DMS153 treated with DMSO at 0.1 percent for 48 hours (cell line): ENCODE results near the gene CDK9.
A peak's percentile ranks its signal among the peaks of the same experiment; 100 is the strongest.

Experiments used
- DNase-seq: peaks from one replicate; lab custom pipeline; 2025; ENCODE audit not compliant: unreplicated experiment; lab: John Stamatoyannopoulos, UW

The CDK9 gene

DNA sequence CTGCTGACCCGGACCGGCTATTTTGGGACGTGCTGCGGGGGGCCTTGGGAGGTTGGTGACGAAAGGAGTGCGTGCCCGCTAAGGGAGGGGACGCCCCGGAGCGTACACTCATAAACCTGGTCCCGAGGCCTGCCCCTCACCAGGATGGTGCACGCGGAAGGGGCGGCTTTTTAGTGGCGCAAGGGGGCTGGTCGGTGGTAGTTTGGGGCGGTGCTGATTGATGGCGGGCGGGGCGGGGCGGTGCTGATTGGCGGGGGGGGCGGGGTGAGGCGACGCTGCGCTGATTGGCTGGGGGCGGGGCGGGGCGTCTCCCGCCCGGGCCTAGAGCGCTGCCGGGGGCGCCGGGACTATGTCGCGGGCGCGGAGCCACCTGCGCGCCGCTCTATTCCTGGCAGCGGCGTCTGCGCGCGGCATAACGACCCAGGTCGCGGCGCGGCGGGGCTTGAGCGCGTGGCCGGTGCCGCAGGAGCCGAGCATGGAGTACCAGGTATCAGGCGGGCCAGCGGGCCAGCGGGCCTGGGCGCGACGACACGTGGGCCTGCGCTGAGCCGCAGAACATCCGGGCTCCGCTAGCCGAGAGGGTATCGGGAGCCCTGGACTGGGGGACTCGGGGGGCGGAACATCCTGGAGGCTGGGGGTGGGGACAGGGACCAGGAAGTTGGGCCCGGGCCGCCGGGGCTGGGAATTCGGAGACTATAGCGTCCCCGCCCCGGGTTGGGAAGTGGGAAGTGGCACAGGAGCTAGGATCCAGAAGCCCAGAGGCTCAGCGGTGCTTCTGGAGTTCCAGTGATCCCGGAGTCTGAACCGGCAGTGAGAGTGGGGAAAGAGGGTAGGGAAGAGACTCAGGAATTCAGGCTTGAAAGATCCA lies 17.0 kb downstream of the CDK9 start, which contains the start of gene FPGS:
Gene FPGS, plus strand, starts transcription at position 307 of the 868 bp plus-strand sequence. Its CDS starts 43 bp downstream, at position 350.
- peak; percentile 78 for DNase-seq

DNA sequence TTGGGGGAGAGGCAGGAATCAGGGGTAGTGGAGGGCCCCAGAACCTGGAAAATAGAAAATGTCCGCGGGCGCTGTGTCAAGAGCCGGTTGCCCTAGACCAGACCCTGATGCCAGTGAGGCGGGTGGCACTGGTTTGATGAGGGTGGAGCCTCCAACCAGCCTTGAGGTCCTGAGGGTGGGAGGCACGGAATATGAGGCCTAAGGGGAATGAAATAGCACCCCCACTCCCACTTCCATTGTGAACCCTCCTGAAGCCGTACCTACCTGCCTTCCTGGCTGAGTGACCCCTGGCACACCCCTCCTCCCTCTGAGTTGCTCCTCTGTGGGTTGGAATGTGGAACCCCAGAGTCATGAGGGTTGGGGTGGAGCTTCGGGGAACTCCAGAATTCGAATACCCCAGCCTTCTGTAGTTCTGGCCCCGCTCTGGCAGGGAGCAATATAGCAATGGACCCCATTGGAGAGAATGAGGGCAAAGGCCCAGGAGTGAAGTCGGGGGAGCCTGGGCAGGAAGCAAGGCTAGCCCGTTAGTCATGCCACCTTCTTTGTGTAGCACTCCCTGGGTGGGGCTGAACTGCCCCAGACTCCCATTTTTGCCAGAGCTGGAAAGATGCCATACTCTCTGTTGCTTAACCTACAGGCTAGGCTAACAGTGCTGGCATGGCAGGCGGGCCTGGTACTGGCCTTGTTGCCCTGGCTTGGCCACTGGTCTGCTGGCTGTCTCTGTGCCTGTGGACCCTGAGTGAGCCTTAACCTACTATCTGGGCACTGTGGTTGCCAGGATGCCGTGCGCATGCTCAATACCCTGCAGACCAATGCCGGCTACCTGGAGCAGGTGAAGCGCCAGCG lies 17.9 kb downstream of the CDK9 start:
- DNase-seq: no peak

DNA sequence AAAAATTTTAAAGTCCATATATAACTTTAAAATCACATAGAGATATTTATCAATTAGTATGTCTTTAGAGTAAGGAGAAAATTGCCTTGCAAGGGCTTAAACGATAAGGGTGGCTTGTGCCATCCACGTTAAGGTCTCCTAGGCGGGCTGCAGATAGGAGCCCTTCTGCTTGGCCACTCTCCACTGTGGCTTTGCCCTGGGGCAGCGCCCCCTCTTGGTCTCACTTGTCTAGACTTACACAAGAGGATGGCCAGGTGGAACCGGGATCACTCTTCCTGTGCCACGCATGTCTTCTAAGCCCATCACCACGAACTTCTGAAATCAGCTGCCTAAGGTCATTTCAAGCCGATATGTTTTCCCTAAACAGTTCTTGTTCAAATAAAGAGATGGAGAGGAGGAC lies 19.8 kb downstream of the CDK9 start:
- no peak for DNase-seq

DNA sequence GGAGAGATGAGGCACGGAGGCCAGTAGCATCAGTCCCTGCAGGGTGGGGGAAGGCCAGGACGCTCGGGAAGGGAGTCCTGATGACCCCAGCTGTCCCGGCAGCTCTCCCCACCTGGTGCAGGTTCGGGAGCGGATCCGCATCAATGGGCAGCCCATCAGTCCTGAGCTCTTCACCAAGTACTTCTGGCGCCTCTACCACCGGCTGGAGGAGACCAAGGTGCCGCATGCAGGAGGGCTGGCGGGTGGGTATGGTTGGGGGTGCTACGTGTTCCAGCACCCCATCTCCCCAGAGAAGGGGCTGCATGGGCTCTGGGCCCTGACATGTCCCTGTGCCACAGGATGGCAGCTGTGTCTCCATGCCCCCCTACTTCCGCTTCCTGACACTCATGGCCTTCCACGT lies 21.0 kb downstream of the CDK9 start:
- no peak for DNase-seq

DNA sequence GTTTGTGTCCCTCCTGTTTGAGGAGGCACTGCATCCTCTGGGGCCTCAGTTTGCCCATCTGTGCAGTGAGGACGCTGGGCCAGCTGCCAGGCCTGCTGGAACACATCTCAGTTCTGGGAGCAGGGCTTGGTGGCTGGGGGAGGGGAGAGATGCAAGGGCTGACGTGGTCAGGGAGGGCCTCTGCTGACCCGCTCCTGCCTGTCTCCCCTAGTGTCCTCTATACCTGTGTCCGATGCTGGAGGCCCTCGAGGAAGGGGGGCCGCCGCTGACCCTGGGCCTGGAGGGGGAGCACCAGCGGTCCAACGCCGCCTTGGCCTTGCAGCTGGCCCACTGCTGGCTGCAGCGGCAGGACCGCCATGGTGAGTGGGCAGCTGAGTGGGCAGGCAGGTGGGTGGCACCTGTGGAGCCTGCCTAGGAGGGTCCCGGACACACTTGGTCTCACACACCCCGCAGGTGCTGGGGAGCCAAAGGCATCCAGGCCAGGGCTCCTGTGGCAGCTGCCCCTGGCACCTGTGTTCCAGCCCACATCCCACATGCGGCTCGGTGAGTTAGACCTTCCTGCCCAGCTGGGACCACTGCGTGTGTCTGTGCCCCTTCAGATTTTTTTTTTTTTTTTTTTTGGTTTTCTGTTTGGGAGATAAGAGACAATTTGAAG lies 22.6 kb downstream of the CDK9 start:
- no peak for DNase-seq

DNA sequence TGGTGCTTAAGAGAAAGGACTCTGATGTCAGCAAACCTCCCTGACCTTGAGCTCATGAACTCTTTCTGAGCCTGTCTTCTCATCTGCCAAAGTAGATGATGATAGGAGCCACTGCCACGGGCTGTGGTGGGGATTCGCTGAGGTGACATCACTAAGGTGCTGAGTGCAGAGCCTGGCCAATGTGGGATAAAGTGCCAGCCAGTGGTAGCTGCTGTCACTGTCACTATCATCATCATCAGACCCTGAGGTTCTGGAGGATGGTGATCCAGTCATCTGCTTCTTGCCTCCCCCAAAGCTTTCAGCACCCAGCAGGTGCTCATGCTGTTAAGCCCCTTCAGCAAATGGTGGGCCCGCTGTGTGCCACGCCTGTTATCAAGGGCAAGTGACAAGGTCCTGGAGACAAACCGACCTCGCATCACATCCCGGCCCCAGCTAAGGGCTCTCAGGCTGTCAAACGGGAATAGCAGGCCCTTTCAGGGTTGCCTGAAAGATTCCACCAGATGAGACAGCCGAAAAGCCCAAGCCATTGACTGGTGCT lies 23.2 kb downstream of the CDK9 start:
- no peak for DNase-seq

DNA sequence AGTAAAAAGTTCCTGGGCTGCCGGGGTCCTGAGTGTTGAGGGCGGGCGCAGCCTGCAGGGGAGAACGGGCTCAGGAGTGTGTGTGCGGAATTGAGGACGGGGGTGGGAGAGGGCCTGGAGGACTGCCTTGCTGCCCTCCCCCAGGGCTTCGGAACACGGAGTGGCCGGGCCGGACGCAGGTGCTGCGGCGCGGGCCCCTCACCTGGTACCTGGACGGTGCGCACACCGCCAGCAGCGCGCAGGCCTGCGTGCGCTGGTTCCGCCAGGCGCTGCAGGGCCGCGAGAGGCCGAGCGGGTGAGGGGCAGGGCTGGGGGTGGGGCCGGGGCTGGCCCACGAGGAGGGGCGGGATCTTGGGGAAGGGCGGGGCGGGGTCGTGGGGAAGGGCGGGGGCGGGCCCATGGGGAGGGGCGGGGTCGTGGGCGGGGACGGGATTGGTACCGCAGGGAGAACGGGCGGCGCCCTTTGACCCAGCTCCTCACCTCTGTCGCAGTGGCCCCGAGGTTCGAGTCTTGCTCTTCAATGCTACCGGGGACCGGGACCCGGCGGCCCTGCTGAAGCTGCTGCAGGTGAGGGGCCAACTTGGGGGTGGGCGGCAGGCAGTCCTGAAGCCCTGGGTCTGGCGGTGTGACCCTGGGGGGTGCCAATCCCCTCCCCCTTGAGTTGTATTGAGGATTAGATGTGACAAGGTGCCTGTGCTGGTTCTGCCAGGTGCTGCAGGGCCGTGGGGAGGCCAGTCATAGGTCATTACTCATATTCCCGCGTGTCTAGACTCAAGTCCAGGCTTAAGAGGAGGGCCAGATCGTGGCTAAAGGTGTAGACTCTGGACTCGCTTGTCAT lies 23.9 kb downstream of the CDK9 start:
- DNase-seq: no peak

DNA sequence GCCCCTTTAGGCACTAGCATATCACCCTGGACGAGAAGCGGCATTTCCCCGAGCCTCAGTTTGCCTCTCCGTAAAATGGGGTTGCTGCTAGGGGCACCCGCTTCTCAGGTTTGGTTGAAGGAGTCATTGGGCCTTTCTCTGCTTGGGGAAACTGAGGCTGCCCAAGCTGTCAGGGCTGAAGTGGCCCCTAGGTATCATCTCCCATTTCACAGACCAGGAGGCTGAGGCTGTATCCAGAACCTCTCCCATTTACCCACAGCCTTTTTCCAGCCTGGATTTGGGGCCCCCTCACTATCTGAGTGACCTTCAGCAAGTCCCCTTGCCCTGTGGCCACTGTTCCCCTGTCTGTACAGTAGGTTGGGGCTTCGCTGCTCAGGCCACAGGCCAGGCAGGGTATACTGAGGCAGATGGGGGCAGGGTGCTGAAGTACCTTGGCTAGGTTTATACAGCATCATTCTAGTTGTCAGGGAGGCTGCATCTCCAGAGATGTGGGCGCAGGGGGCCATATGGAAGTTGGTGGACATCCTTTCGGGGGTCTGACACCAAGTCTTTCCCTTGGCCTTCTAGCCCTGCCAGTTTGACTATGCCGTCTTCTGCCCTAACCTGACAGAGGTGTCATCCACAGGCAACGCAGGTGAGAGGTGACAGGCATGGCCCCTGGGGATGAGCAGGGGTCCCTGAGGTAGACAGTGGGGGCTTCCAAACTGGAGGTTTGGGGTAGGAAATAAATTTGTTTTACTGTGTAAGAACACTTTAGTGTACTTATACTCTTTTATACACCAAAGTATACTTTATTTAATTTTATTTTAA lies 24.7 kb downstream of the CDK9 start:
- no peak for DNase-seq

DNA sequence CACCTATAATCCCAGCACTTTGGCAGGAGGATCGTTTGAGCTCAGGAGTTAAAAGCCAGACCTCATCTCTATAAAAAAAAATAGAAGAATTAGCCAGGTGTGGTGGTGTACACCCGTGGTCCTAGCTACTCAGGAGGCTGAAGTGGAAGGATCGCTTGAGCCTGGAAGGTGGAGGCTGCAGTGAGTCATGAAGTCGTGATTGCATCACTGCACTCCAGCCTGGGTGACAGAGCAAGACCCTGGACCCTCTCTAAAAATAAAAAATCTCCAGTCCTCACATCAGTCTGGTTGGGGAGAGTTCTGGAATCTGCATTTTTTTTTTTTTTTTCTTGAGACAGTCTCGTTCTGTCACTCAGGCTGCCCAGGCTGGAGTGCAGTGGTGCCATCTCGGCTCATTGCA lies 26.2 kb downstream of the CDK9 start:
- no peak for DNase-seq

DNA sequence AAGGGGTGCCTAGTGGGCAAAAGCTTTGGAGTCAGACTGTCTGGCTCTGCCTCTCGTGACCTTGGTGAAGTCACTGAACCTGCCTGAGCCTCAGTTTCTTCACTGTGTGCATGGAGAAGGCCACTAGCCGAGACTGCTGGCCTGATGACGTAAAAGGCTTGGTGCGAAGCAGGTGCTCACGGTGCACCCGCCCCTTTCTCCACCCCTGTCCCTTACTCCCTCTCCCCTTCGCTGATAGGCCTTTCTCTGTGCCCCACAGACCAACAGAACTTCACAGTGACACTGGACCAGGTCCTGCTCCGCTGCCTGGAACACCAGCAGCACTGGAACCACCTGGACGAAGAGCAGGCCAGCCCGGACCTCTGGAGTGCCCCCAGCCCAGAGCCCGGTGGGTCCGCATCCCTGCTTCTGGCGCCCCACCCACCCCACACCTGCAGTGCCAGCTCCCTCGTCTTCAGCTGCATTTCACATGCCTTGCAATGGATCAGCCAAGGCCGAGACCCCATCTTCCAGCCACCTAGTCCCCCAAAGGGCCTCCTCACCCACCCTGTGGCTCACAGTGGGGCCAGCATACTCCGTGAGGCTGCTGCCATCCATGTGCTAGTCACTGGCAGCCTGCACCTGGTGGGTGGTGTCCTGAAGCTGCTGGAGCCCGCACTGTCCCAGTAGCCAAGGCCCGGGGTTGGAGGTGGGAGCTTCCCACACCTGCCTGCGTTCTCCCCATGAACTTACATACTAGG lies 27.3 kb downstream of the CDK9 start:
- DNase-seq: no peak

DNA sequence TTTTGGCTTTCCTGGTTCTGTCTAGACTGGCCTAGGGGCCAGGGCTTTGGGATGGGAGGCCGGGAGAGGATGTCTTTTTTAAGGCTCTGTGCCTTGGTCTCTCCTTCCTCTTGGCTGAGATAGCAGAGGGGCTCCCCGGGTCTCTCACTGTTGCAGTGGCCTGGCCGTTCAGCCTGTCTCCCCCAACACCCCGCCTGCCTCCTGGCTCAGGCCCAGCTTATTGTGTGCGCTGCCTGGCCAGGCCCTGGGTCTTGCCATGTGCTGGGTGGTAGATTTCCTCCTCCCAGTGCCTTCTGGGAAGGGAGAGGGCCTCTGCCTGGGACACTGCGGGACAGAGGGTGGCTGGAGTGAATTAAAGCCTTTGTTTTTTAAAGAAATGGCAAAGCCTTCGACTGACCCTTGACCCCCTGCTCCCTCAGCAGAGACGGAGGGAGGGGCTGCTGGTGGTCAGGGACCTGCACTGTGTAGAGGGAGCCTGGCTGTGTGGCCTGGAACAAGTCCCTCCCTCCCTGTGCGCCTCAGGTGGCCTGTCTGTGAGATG lies 27.9 kb downstream of the CDK9 start:
- DNase-seq: no peak

DNA sequence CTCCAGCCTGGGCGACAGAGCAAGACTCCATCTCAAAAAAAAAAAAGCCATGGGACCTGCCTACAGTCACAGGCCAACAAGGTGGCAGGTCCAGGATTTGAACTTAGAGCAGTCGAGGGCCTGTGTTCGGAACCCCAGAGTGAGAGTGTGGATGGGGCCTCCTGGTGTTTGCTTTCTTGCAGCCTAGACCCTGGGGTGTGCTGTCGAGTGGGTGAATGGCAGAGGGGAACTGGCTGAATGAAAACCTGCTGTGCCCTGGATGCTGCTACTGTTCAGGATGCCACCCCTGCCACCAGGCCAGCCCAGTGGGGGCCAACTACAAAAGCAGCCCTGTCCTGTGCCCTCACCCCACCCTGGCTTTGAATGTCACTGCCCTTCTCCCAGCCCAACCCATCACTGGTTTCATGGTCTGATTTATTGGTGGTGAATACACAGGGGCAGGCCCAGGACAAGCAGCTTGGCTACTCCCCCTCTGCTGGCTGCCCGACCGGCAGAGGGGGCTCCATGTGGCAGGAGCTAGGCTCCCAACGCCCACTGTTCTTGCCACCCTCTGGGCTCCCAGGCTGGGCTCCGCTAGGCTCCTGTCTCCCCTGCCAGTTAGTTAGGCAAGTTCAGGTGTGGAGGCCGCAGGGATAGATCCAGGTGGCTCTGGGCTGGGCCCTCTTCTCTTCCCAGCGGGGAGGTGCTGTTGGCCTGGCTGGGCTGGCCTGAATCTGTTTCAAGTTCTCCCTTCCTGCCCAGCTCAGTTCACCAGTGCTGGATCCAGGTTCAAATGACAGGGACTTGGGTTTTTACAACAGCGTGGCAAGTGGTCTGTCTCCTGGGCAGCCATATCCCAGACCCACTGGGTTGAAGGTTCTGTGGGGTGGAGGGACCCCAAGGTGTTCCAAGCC lies 29.0 kb downstream of the CDK9 start:
- no peak for DNase-seq

DNA sequence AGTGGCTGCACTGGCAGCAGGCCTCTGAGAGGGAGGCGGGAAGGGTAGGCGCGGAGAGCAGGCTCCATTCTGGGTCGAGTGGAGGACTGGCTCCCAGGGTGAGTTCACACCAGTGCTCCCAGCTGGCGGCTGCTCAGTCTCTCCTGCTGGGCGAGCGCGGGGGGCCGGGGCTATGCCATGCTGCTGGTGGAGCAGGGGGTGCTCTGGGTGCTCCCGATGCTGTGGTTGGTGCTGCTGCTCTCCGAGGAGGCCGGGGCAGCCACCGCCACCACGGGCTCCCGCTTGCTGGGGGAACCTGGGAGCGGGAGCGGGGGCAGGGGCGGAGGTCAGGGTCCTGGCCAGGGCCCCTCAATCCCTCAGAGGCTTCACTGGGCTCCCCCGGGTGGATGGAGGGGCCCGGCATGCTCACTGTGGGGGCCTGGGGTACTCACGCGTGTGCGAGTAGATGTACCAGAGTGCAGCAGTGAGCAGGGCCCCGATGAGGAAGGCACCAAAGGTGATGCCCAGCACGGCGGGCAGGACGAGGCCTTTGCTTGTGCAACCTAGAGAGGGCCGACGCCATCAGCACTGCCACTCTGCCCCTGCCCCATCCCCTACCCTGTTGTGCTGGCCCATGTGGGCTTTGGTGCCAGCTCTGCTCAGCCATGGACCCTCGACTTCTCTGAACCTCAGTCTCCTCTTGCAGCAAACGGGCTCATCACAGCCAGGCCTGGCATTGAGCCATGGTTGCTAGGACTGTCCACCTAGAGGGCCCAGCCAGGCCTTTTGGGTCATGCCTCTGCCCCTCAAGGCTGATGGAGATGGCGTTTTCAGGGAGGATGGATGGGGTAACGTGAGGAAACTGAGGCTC lies 29.9 kb downstream of the CDK9 start:
- DNase-seq: no peak

DNA sequence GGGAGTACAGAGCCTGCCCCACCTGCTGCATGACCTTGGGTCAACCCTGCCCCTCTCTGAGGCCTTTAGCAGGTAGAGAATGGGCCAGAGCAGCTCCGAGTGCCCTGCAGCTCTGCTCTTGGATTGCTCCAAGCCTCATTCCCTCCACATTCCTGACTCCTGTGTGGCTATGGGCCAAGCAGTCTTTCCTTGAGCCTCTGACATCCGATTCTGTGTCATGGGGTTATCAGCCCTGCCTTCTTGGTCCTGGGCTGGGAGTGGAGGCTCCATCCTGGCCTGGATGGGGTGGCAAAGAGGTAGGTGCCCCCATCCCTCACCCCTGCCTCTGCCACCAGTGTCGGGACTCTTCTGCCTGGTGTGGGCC lies 30.5 kb downstream of the CDK9 start:
- no peak for DNase-seq

DNA sequence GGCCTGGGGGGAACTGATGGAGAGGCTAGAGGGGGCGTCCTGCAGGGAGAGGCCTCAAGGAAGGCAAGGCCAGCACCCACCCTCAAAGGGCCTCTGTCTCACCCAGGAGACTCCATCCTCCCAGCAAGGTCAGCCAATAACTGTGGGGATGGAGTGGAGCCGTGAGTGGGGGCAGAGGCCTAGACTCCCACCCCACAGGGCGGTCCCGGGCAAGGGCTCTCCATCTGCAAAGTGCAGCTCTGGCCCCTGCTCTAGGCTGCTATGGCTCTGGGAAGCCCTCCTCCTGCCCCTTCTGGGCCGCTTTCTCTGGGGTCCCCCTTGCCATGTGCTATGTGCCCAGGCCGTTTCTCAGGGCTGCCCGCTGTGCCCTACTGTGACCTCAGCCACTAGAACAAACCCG lies 30.9 kb downstream of the CDK9 start:
- DNase-seq: no peak

DNA sequence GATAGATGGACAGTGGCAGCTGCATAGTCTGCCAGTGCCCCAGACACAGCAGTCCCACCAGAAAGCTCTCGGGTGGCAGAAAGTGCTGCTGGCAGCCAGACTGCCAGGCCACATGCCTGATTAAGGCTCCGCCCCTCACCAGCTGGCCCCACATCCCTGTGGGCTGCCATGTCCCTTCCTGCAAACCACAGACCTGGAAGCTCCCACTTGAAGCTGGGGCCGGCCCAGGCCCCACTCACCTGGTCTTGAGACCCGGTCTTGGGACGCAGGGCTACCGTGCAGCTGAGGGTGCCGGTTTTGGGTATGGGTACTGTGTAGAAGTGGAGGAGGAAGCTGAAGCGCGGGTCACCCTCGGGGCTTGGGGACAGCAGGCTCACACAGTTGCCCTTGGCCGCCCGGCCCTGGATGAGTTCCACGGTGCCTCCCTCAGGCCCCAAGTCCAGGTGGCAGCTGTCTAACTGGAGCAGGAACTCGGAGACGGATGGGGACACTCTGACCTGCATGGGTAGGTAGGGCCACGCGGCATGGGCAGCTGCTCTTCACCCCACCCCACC lies 32.1 kb downstream of the CDK9 start:
- DNase-seq: no peak
